Hepatocyte (in vitro differentiated cells): Measurements from ENCODE around the gene RNF144B. TPM values are rescaled to one million over a fixed set of nuclear protein-coding genes. Genes with fewer than 3 reads are reported as not detected.

Source experiments
- DNase-seq: peaks from one replicate; pipeline ENCODE4 v3.0.0-alpha.2; 2016; ENCODE audit warnings: low spot score
- H2AFZ ChIP-seq: fragments of 200-600 bp; sonication (generic); 2 replicates; pipeline ENCODE4 v1.6.0; 2016; ENCODE audit warnings: antibody characterized with exemption, mild to moderate bottlenecking
- H3K27ac ChIP-seq: fragments of 200-600 bp; sonication (generic); 2 replicates; pipeline ENCODE4 v1.5.1; 2016; ENCODE audit warnings: mild to moderate bottlenecking
- H3K27me3 ChIP-seq: fragments of 200-600 bp; sonication (generic); 2 replicates; pipeline ENCODE4 v1.6.1; 2016
- H3K36me3 ChIP-seq: fragments of 200-600 bp; sonication (generic); replicated peaks from 2 replicates; pipeline ENCODE4 v1.5.1; 2016; ENCODE audit warnings: low read depth; ENCODE audit not compliant: insufficient read depth
- H3K4me1 ChIP-seq: fragments of 200-600 bp; sonication (generic); 2 replicates; pipeline ENCODE4 v1.5.1; 2016; ENCODE audit warnings: mild to moderate bottlenecking, moderate library complexity; ENCODE audit not compliant: insufficient read depth
- H3K4me2 ChIP-seq: fragments of 200-600 bp; sonication (generic); 2 replicates; pipeline ENCODE4 v1.6.0; 2016
- H3K4me3 ChIP-seq: fragments of 200-600 bp; sonication (generic); 2 replicates; pipeline ENCODE4 v1.5.1; 2016; ENCODE audit warnings: mild to moderate bottlenecking
- H3K79me2 ChIP-seq: fragments of 200-600 bp; sonication (generic); 2 replicates; pipeline ENCODE4 v1.6.0; 2017; ENCODE audit warnings: mild to moderate bottlenecking
- H3K9me2 ChIP-seq: fragments of 200-600 bp; sonication (generic); replicated peaks from 2 replicates; pipeline ENCODE4 v1.6.0; 2017; ENCODE audit warnings: mild to moderate bottlenecking; ENCODE audit not compliant: insufficient read depth
- H3K9me3 ChIP-seq: fragments of 200-600 bp; sonication (generic); 2 replicates; pipeline ENCODE4 v1.5.1; 2016; ENCODE audit warnings: low read depth, mild to moderate bottlenecking
- H4K20me1 ChIP-seq: fragments of 200-600 bp; sonication (generic); 2 replicates; pipeline ENCODE4 v1.6.0; 2016; ENCODE audit warnings: mild to moderate bottlenecking; ENCODE audit not compliant: insufficient read depth, poor library complexity, severe bottlenecking
- EZH2 ChIP-seq: fragments of 200-600 bp; sonication (generic); IDR thresholded peaks from 2 replicates; pipeline ENCODE4 v1.6.1; 2016; ENCODE audit warnings: antibody characterized with exemption, mild to moderate bottlenecking, borderline replicate concordance
- EZH2phosphoT487 ChIP-seq: fragments of 200-600 bp; sonication (generic); IDR thresholded peaks from one replicate; pipeline ENCODE4 v1.6.1; 2018; ENCODE audit warnings: antibody characterized with exemption, mild to moderate bottlenecking, low read depth, moderate library complexity; ENCODE audit not compliant: unreplicated experiment, severe bottlenecking
- WGBS: methylation state at CpG from one replicate; pipeline ENCODE4 v1.1.6; 2016; ENCODE audit warnings: low lambda C conversion rate; ENCODE audit errors: missing lambda C conversion rate; 5-methylcytosine and 5-hydroxymethylcytosine counted together
- polyA plus RNA-seq: library from polyadenylated mRNA; unstranded; fragments of >200 nt; fragmentation: Nextera tagmentation; extraction: Ambion mirVana; gene quantifications from 2 replicates; pipeline ENCODE4 v1.2.1, GENCODE V29; 2016
- total RNA-seq: library from RNA; depleted of rRNA; stranded (reverse); fragments of >200 nt; gene quantifications from 2 replicates; pipeline ENCODE4 v1.2.3, GENCODE V29; 2014
- TF ChIP-seq, protein P1 (sequence below): fragments of 200-600 bp; sonication (generic); IDR thresholded peaks from 2 replicates; pipeline ENCODE4 v1.5.1; 2016; ENCODE audit warnings: antibody characterized with exemption, mild to moderate bottlenecking; ENCODE audit not compliant: poor library complexity

Gene RNF144B
- total and polyA plus RNA-seq, 2 experiments from 2014 or later: 0.37 to 2.2 TPM

DNA sequence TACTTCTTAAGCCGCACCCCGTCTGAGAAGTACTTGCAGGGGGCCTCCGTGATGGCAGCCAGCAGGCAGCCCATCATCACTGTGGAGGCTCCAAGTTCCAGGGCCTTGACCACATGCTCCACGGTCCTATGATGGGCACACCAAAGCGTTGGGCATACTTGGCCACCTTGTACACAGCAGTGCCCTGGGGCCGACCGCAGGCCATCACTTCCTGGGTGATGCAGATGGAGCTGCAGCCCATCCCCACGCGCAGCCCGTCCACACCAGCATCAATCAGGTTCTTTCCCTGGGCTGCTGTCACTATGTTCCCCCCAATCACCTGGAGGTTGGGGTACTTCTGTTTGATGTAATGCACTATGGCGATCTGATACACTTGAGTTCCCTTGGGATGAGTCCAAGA is 19.8 kb upstream of the RNF144B start:
- H3K79me2 ChIP-seq: no peaks in the 10 kb centered on the region
- H3K36me3 ChIP-seq: no peaks in the 10 kb centered on the region
- H3K9me2 ChIP-seq: no peaks in the 10 kb centered on the region
- no peak for DNase-seq
- H2AFZ ChIP-seq: no peak overlapping the region
- H3K4me3 ChIP-seq: no peak overlapping the region
- H3K27ac ChIP-seq: no peak overlapping the region
- no peaks in the 10 kb centered on the region for H3K9me3 ChIP-seq
- TF ChIP-seq EZH2: no peak
- TF ChIP-seq EZH2phosphoT487: no peak
- TF ChIP-seq, protein P1, sequence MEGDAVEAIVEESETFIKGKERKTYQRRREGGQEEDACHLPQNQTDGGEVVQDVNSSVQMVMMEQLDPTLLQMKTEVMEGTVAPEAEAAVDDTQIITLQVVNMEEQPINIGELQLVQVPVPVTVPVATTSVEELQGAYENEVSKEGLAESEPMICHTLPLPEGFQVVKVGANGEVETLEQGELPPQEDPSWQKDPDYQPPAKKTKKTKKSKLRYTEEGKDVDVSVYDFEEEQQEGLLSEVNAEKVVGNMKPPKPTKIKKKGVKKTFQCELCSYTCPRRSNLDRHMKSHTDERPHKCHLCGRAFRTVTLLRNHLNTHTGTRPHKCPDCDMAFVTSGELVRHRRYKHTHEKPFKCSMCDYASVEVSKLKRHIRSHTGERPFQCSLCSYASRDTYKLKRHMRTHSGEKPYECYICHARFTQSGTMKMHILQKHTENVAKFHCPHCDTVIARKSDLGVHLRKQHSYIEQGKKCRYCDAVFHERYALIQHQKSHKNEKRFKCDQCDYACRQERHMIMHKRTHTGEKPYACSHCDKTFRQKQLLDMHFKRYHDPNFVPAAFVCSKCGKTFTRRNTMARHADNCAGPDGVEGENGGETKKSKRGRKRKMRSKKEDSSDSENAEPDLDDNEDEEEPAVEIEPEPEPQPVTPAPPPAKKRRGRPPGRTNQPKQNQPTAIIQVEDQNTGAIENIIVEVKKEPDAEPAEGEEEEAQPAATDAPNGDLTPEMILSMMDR: no peak
- H3K4me1 ChIP-seq: no peaks in the 10 kb centered on the region
- H3K4me2 ChIP-seq: no peak overlapping the region
- WGBS: 95% methylated on average over 11 of the region's 11 CpGs
- no peaks in the 10 kb centered on the region for H4K20me1 ChIP-seq
- no peaks in the 10 kb centered on the region for H3K27me3 ChIP-seq

DNA sequence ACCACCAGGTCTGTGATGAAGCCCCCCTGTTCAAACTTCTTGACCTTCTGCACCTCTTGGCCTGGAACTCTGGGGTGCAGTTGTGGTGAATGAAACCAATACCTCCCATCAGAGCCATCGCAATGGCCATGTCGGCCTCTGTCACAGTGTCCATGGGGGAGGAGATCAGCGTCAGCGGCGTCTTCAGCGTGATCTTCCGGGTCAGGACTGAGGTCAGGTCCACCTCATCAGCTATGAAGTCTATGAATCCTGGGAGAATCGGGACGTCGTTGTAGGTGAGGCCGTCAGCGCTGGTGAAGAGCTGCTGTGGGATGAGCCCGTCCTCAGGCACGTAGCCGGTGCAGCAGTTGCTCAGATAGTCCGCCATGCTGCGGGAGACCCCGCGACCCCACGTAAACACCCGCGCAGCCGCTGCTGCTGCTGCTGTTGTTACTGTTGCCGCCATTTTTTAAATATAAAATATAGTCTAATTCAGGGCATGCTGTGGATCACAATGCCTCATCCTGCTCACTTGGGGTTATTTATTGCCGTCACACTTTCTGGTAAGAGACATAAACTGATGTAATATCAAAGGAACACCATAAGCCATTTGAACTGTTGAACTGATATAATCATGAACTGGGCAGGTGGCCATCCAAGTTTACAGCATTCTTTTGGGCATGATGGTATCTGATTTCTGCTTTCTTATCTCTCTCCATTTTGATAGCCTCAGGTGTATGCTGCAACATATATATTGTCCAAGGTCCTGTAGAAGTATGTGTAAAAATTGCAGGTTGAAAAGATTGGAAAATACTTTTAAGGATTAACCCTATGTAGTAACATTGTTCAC is 18.7 kb upstream of the RNF144B start:
- DNase-seq: no peak
- Histone ChIP-seq H3K36me3 (no peaks in the 10 kb centered on the region), H4K20me1 (no peaks in the 10 kb centered on the region), H3K27ac (no peak overlapping the region), H3K4me1 (no peaks in the 10 kb centered on the region), H3K9me3 (no peaks in the 10 kb centered on the region), H2AFZ (no peak overlapping the region), H3K27me3 (no peaks in the 10 kb centered on the region), H3K79me2 (no peaks in the 10 kb centered on the region), H3K9me2 (no peaks in the 10 kb centered on the region), H3K4me3 (no peak overlapping the region), H3K4me2 (no peak overlapping the region)
- TF ChIP-seq EZH2 (no peak), EZH2phosphoT487 (no peak)
- TF ChIP-seq, protein P1: no peak
- 97% methylated on average over 25 of the region's 25 CpGs for WGBS

DNA sequence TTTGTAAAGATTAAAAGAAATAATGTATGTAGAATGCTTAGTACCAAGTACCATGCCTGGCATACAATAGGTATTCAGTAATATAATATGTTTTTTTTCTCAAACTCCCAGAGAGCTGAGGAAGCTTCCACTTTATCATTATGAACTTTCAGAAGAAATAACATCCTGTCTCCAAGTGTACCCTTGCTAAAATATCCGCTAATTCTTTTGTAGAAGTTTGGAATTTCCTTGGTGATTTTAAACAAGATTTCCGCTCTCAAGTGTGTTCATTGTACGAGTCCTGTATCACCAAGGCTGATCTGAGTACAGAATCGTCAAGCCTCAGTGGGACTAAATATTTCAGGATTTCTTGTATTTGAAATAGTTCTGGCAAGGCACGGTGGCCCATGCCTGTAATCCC is 16.1 kb upstream of the RNF144B start:
- Histone ChIP-seq H3K4me2 (no peak overlapping the region), H3K9me3 (no peaks in the 10 kb centered on the region), H3K27me3 (no peaks in the 10 kb centered on the region), H3K9me2 (no peaks in the 10 kb centered on the region), H3K4me3 (no peak overlapping the region), H2AFZ (no peak overlapping the region), H3K79me2 (no peaks in the 10 kb centered on the region), H3K27ac (no peak overlapping the region), H4K20me1 (no peaks in the 10 kb centered on the region), H3K4me1 (no peaks in the 10 kb centered on the region), H3K36me3 (no peaks in the 10 kb centered on the region)
- no peak for TF ChIP-seq EZH2
- TF ChIP-seq, protein P1: no peak
- TF ChIP-seq EZH2phosphoT487: no peak
- DNase-seq: no peak
- whole genome bisulfite sequencing: 91% methylated on average over 5 of the region's 5 CpGs
